WERI-Rb-1 (cell line): ENCODE measurements around the gene PSME3.

Source experiments
- DNase-seq: peaks from one replicate; pipeline ENCODE4 v3.0.0-alpha.2; 2020
- H3K27ac ChIP-seq: fragments of 250-450 bp; sonication (Bioruptor Pico); 2 replicates; pipeline ENCODE4 v1.5.1; 2020; ENCODE audit warnings: mild to moderate bottlenecking, moderate library complexity
- H3K27me3 ChIP-seq: fragments of 250-450 bp; sonication (Bioruptor Pico); 2 replicates; pipeline ENCODE4 v1.5.1; 2021; ENCODE audit warnings: mild to moderate bottlenecking, low read depth, moderate library complexity; ENCODE audit not compliant: insufficient read depth, severe bottlenecking
- H3K36me3 ChIP-seq: fragments of 250-450 bp; sonication (Bioruptor Pico); 2 replicates; pipeline ENCODE4 v1.5.1; 2020; ENCODE audit warnings: mild to moderate bottlenecking, moderate library complexity
- H3K4me3 ChIP-seq: 2 replicates; pipeline ENCODE4 v1.5.1; 2011; ENCODE audit warnings: low read depth, mild to moderate bottlenecking, control low read depth, low read length
- H3K9me3 ChIP-seq: fragments of 250-450 bp; sonication (Bioruptor Pico); 2 replicates; pipeline ENCODE4 v1.5.1; 2021; ENCODE audit warnings: mild to moderate bottlenecking, moderate library complexity; ENCODE audit not compliant: severe bottlenecking
- TF ChIP-seq, protein P1 (sequence below): IDR thresholded peaks from 2 replicates; pipeline ENCODE4 v1.5.1; 2011; ENCODE audit warnings: low read depth, mild to moderate bottlenecking, control low read depth, inconsistent platforms, low read length

PSME3 gene

DNA sequence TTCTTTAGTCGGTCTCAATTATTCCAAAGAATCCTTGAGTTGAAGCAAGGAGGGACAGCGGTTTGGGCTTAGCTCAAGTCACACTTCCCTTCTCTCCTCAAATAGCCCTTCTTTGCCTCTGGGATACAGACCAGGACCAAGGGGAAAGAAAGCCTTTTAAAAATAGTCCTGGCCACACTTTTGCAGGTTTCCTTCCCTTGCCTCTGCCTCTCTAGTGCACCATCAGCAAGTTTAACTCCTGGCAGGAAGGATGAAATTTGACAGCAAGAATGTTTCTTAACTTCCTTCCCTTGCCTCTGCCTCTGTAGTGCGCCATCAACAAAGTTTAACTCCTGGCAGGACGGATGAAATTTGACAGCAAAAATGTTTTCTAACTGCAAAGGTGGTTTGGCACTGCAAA lies 60.2 kb downstream of the PSME3 start:
- no peaks in the 10 kb centered on the region for H3K36me3 ChIP-seq
- TF ChIP-seq, protein P1, sequence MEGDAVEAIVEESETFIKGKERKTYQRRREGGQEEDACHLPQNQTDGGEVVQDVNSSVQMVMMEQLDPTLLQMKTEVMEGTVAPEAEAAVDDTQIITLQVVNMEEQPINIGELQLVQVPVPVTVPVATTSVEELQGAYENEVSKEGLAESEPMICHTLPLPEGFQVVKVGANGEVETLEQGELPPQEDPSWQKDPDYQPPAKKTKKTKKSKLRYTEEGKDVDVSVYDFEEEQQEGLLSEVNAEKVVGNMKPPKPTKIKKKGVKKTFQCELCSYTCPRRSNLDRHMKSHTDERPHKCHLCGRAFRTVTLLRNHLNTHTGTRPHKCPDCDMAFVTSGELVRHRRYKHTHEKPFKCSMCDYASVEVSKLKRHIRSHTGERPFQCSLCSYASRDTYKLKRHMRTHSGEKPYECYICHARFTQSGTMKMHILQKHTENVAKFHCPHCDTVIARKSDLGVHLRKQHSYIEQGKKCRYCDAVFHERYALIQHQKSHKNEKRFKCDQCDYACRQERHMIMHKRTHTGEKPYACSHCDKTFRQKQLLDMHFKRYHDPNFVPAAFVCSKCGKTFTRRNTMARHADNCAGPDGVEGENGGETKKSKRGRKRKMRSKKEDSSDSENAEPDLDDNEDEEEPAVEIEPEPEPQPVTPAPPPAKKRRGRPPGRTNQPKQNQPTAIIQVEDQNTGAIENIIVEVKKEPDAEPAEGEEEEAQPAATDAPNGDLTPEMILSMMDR, result no peak
- no peaks in the 10 kb centered on the region for H3K9me3 ChIP-seq
- no peak for DNase-seq
- no peak overlapping the region for H3K4me3 ChIP-seq
- H3K27ac ChIP-seq, result no peak overlapping the region
- no peaks in the 10 kb centered on the region for H3K27me3 ChIP-seq
